HEK293 (cell line): ENCODE results near the gene OXA1L.

Experiments used
- CTCF ChIP-seq: fragments of 450-650 bp; formaldehyde crosslinking; IDR thresholded peaks from 2 replicates; pipeline ENCODE4 v1.5.1; 2016; ENCODE audit warnings: missing biosample characterization, missing genetic modification characterization
- MEIS1 ChIP-seq: sonication (generic); formaldehyde crosslinking; IDR thresholded peaks from 2 replicates; pipeline ENCODE4 v1.8.1; 2022; ENCODE audit warnings: missing genetic modification reagents, mild to moderate bottlenecking, borderline replicate concordance
- SP2 ChIP-seq: fragments of 450-650 bp; formaldehyde crosslinking; IDR thresholded peaks from 2 replicates; pipeline ENCODE4 v1.5.1; 2016; ENCODE audit warnings: missing biosample characterization, missing genetic modification characterization
- ZFP3 ChIP-seq: fragments of 450-650 bp; formaldehyde crosslinking; IDR thresholded peaks from 2 replicates; pipeline ENCODE4 v1.5.1; 2016; ENCODE audit warnings: low read depth, missing biosample characterization, missing genetic modification characterization
- ZFP37 ChIP-seq: fragments of 450-650 bp; formaldehyde crosslinking; IDR thresholded peaks from 2 replicates; pipeline ENCODE4 v1.5.1; 2016; ENCODE audit warnings: missing biosample characterization, missing genetic modification characterization
- ZNF121 ChIP-seq: fragments of 450-650 bp; formaldehyde crosslinking; IDR thresholded peaks from 2 replicates; pipeline ENCODE4 v1.5.1; 2016; ENCODE audit warnings: missing biosample characterization, missing genetic modification characterization
- ZNF19 ChIP-seq: fragments of 450-650 bp; formaldehyde crosslinking; IDR thresholded peaks from 2 replicates; pipeline ENCODE4; 2016; ENCODE audit warnings: missing biosample characterization, missing genetic modification characterization, low read depth
- ZNF311 ChIP-seq: fragments of 450-650 bp; formaldehyde crosslinking; IDR thresholded peaks from 2 replicates; pipeline ENCODE4 v1.5.1; 2017; ENCODE audit warnings: missing biosample characterization, missing genetic modification characterization, borderline replicate concordance
- ZNF423 ChIP-seq: fragments of 450-650 bp; formaldehyde crosslinking; IDR thresholded peaks from 2 replicates; pipeline ENCODE4 v1.5.1; 2016; ENCODE audit warnings: missing biosample characterization, missing genetic modification characterization
- ZNF707 ChIP-seq: fragments of 450-650 bp; formaldehyde crosslinking; IDR thresholded peaks from 2 replicates; pipeline ENCODE4 v1.5.1; 2016; ENCODE audit warnings: missing biosample characterization, missing genetic modification characterization
- ZSCAN16 ChIP-seq: fragments of 450-650 bp; formaldehyde crosslinking; IDR thresholded peaks from 2 replicates; pipeline ENCODE4 v1.5.1; 2016; ENCODE audit warnings: missing biosample characterization, missing genetic modification characterization
- ZSCAN18 ChIP-seq: fragments of 450-650 bp; formaldehyde crosslinking; IDR thresholded peaks from 2 replicates; pipeline ENCODE4 v1.5.1; 2016; ENCODE audit warnings: missing biosample characterization, missing genetic modification characterization
- TF ChIP-seq, protein P1 (sequence below): fragments of 450-650 bp; formaldehyde crosslinking; IDR thresholded peaks from 2 replicates; pipeline ENCODE4 v1.5.1; 2016; ENCODE audit warnings: missing biosample characterization, missing genetic modification characterization
- TF ChIP-seq, protein P2 (sequence below): fragments of 450-650 bp; formaldehyde crosslinking; IDR thresholded peaks from 2 replicates; pipeline ENCODE4 v1.5.1; 2016; ENCODE audit warnings: missing biosample characterization, missing genetic modification characterization

DNA sequence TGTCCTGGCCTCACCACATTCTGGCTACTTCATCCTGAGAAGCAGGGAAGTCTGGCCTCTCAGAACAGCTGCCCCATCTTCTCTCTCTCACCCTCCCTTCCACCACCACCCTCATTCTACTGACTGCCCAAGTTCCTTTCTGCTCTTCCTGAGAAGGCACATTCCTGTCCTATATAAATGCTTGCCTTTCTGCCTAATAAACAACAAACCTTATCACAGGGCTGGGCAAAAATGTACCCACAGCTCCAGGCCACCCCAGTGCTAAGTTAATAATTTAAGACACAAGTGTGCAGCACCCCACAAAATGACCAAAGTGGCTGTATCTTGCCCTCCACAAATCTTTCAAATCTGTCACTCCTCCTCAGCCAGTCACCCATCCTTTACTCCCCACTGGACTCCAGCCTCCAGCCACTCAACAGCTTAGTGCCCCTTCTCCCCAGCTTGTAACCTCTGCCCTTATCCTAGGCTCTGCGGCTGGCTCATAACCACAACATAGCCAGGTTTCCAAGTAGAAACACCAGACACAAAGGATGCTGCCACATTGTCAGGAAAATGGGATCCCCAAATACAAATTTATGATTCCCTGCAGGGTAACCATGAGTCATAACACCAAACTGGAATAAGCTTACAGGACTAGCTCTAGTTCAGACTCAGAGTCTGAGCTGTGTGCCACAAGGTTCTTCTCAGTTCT is 15.0 kb downstream of the OXA1L start:
- TF ChIP-seq CTCF (tag by site-specific recombination) (no peak), ZNF19 (no peak), ZSCAN16 (tag by site-specific recombination) (no peak), SP2 (tag by site-specific recombination) (no peak), ZSCAN18 (no peak), ZNF121 (tag by site-specific recombination) (no peak), ZNF423 (no peak), ZFP37 (no peak), ZFP3 (tag by site-specific recombination) (no peak), ZNF707 (tag by site-specific recombination) (no peak), ZNF311 (tag by site-specific recombination) (no peak), MEIS1 (no peak)
- TF ChIP-seq, protein P1, sequence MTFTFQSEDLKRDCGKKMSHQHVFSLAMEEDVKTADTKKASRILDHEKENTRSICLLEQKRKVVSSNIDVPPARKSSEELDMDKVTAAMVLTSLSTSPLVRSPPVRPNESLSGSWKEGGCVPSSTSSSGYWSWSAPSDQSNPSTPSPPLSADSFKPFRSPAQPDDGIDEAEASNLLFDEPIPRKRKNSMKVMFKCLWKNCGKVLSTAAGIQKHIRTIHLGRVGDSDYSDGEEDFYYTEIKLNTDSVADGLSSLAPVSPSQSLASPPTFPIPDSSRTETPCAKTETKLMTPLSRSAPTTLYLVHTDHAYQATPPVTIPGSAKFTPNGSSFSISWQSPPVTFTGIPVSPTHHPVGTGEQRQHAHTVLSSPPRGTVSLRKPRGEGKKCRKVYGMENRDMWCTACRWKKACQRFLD (tag by site-specific recombination) = no peak
- TF ChIP-seq, protein P2, sequence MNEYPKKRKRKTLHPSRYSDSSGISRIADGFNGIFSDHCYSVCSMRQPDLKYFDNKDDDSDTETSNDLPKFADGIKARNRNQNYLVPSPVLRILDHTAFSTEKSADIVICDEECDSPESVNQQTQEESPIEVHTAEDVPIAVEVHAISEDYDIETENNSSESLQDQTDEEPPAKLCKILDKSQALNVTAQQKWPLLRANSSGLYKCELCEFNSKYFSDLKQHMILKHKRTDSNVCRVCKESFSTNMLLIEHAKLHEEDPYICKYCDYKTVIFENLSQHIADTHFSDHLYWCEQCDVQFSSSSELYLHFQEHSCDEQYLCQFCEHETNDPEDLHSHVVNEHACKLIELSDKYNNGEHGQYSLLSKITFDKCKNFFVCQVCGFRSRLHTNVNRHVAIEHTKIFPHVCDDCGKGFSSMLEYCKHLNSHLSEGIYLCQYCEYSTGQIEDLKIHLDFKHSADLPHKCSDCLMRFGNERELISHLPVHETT (tag by site-specific recombination) = no peak
